HG02840 (cell line): ENCODE results near the gene FMN1.
"Not testable (repeated sequence)": the region's sequence is repeated elsewhere in the genome, so short reads cannot be mapped to it uniquely, and the experiment has no call there.

ENCODE experiments used
- ATAC-seq: cut with Tn5 transposase; IDR thresholded peaks from one replicate; pipeline ENCODE4 v1.9.1; 2021; ENCODE audit warnings: mild to moderate bottlenecking, moderate library complexity, moderate number of reproducible peaks; ENCODE audit not compliant: unreplicated experiment, low FRiP score

Gene FMN1

GRCh38 chr15:32987067-32987466, 207.4 kb downstream of the FMN1 start:
- no peak for ATAC-seq

- no peak for ATAC-seq
Observed at GRCh38 chr15:32986147-32986546, 208.4 kb downstream of the FMN1 start.

GRCh38 chr15:32983679-32984078, 210.8 kb downstream of the FMN1 start:
- no peak for ATAC-seq

GRCh38 chr15:32982001-32982400, 212.5 kb downstream of the FMN1 start:
- ATAC-seq: no peak

- ATAC-seq: no peak
Observed at GRCh38 chr15:32981536-32981935, 213.0 kb downstream of the FMN1 start.

GRCh38 chr15:32979710-32980109, 214.8 kb downstream of the FMN1 start:
- no peak for ATAC-seq

GRCh38 chr15:32977506-32977905, 217.0 kb downstream of the FMN1 start:
- ATAC-seq: no peak

- no peak for ATAC-seq
Observed at GRCh38 chr15:32974691-32975090, 219.8 kb downstream of the FMN1 start.

- ATAC-seq: no peak
Observed at GRCh38 chr15:32972686-32973085, 221.8 kb downstream of the FMN1 start.

- no peak for ATAC-seq
Observed at GRCh38 chr15:32970847-32971246, 223.7 kb downstream of the FMN1 start.

GRCh38 chr15:32967521-32967920, 227.0 kb downstream of the FMN1 start:
- no peak for ATAC-seq

- ATAC-seq: no peak
Observed at GRCh38 chr15:32966512-32966911, 228.0 kb downstream of the FMN1 start.

GRCh38 chr15:32965897-32966296, 228.6 kb downstream of the FMN1 start:
- no peak for ATAC-seq

GRCh38 chr15:32959077-32959476, 235.4 kb downstream of the FMN1 start:
- ATAC-seq: no peak

GRCh38 chr15:32957219-32957618, 237.3 kb downstream of the FMN1 start:
- no peak for ATAC-seq

- no peak for ATAC-seq
Observed at GRCh38 chr15:32956711-32957110, 237.8 kb downstream of the FMN1 start.

GRCh38 chr15:32956006-32956405, 238.5 kb downstream of the FMN1 start:
- no peak for ATAC-seq

- ATAC-seq: no peak
Observed at GRCh38 chr15:32953533-32953910, 241.0 kb downstream of the FMN1 start.

GRCh38 chr15:32952901-32953532, 241.5 kb downstream of the FMN1 start:
- no peak for ATAC-seq

- ATAC-seq: no peak
Observed at GRCh38 chr15:32951736-32952464, 242.6 kb downstream of the FMN1 start.

GRCh38 chr15:32950051-32950450, 244.5 kb downstream of the FMN1 start:
- ATAC-seq: not testable (repeated sequence)

GRCh38 chr15:32946210-32946609, 248.3 kb downstream of the FMN1 start:
- ATAC-seq: no peak
